ENCODE results near the gene TMEM119. TPM values are rescaled to one million over a fixed set of nuclear protein-coding genes. Genes with fewer than 3 reads are reported as not detected.

TMEM119 gene
- polyA plus RNA-seq, 10 donors = 26.2 to 71.2 (median 38.2) TPM

Other genes with a start within 250 kb of the TMEM119 start
- gene FICD, start 82.8 kb downstream of the TMEM119 start, polyA plus RNA-seq (ENCODE audit: insufficient read length in 10 of 10) = 1 to 10 TPM; 1.5 to 3.7 (median 2.5) TPM
- gene SART3, start 36.9 kb downstream of the TMEM119 start, polyA plus RNA-seq (ENCODE audit: insufficient read length in 10 of 10) = 10 to 100 TPM; 28.6 to 41.0 (median 35.2) TPM
- gene ISCU, start 35.5 kb downstream of the TMEM119 start, polyA plus RNA-seq (ENCODE audit: insufficient read length in 10 of 10) = 10 to 100 TPM; 82.1 to 99.6 (median 88.4) TPM
- gene SELPLG, start 35.8 kb upstream of the TMEM119 start, polyA plus RNA-seq (ENCODE audit: insufficient read length in 10 of 10) = 10 to 100 TPM in 1 of 10 donors, 1 to 10 TPM in 9; 3.6 to 13.0 (median 4.3) TPM
- gene CORO1C, start 133.4 kb upstream of the TMEM119 start, polyA plus RNA-seq (ENCODE audit: insufficient read length in 10 of 10) = 100 to 1,000 TPM in 2 of 10 donors, 10 to 100 TPM in 8; 68.2 to 108 (median 80.9) TPM